BE2C (cell line): ENCODE measurements around the gene P3H2. TPM values are rescaled to one million over a fixed set of nuclear protein-coding genes. Genes with fewer than 3 reads are reported as not detected.

Experiments
- DNase-seq: peaks from one replicate; pipeline ENCODE4 v3.0.0-alpha.2; 2020
- H3K27me3 ChIP-seq: fragments of 250-450 bp; sonication (Bioruptor Pico); 2 replicates; pipeline ENCODE4 v1.5.1; 2020; ENCODE audit warnings: mild to moderate bottlenecking
- H3K36me3 ChIP-seq: fragments of 250-450 bp; sonication (Bioruptor Pico); 2 replicates; pipeline ENCODE4 v1.5.1; 2020; ENCODE audit warnings: mild to moderate bottlenecking
- H3K4me1 ChIP-seq: fragments of 250-450 bp; sonication (Bioruptor Pico); 2 replicates; pipeline ENCODE4 v1.5.1; 2020
- H3K4me3 ChIP-seq: 2 replicates; pipeline ENCODE4 v1.5.1; 2011; ENCODE audit warnings: low read depth, low read length
- H3K9me3 ChIP-seq: fragments of 250-450 bp; sonication (Bioruptor Pico); 2 replicates; pipeline ENCODE4 v1.5.1; 2020
- polyA plus RNA-seq: library from polyadenylated mRNA; unstranded; fragments of >200 nt; gene quantifications from one replicate; pipeline ENCODE4 v1.2.1, GENCODE V29; 2012; ENCODE audit warnings: low read depth, missing spikeins; ENCODE audit not compliant: insufficient read length, insufficient read depth
- TF ChIP-seq, protein P1 (sequence below): IDR thresholded peaks from 2 replicates; pipeline ENCODE4 v1.5.1; 2012; ENCODE audit warnings: mild to moderate bottlenecking, low read depth, low read length

P3H2 gene, protein sequence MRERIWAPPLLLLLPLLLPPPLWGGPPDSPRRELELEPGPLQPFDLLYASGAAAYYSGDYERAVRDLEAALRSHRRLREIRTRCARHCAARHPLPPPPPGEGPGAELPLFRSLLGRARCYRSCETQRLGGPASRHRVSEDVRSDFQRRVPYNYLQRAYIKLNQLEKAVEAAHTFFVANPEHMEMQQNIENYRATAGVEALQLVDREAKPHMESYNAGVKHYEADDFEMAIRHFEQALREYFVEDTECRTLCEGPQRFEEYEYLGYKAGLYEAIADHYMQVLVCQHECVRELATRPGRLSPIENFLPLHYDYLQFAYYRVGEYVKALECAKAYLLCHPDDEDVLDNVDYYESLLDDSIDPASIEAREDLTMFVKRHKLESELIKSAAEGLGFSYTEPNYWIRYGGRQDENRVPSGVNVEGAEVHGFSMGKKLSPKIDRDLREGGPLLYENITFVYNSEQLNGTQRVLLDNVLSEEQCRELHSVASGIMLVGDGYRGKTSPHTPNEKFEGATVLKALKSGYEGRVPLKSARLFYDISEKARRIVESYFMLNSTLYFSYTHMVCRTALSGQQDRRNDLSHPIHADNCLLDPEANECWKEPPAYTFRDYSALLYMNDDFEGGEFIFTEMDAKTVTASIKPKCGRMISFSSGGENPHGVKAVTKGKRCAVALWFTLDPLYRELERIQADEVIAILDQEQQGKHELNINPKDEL
- polyA plus RNA-seq, result not detected

DNA sequence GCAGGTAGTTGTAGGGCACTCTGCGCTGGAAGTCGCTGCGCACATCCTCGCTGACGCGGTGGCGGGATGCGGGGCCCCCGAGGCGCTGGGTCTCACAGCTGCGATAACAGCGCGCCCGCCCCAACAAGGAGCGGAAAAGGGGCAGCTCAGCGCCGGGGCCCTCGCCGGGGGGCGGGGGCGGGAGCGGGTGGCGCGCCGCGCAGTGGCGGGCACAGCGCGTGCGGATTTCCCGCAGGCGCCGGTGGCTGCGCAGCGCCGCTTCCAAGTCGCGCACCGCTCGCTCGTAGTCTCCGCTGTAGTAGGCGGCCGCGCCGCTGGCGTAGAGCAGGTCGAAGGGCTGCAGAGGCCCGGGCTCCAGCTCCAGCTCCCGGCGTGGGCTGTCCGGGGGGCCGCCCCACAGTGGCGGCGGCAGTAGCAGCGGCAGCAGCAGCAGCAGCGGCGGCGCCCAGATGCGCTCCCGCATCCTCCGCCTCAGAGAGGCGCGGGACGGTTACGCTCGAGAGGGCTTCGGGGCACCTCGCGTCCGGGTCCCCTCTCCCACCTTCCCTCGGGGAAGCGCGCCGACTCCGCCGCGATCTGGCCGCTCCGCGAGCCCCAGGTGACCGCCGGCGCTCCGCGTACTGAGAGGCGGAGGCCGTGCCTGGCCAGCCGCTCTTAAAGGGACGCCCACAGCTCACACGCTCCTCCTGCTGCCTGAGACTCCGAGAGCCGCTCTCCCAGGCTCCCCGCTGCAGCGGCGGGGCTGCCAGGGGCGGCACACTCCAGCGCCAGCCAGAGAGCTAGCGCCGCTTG, at the start of gene P3H2:
Gene P3H2 (minus strand): TSS at position 629 of the 792 bp plus-strand sequence. CDS start 166 bp downstream, at position 463.
- peak; percentile 73 for DNase-seq

GRCh38 chr3:190169877-190170276, 49.2 kb upstream of the P3H2 start:
- no peaks in the 10 kb centered on the region for H3K9me3 ChIP-seq
- H3K4me1 ChIP-seq, result no peaks in the 10 kb centered on the region
- no peak for DNase-seq
- no peak overlapping the region for H3K4me3 ChIP-seq
- H3K36me3 ChIP-seq, result no peaks in the 10 kb centered on the region
- no peaks in the 10 kb centered on the region for H3K27me3 ChIP-seq
- TF ChIP-seq, protein P1, sequence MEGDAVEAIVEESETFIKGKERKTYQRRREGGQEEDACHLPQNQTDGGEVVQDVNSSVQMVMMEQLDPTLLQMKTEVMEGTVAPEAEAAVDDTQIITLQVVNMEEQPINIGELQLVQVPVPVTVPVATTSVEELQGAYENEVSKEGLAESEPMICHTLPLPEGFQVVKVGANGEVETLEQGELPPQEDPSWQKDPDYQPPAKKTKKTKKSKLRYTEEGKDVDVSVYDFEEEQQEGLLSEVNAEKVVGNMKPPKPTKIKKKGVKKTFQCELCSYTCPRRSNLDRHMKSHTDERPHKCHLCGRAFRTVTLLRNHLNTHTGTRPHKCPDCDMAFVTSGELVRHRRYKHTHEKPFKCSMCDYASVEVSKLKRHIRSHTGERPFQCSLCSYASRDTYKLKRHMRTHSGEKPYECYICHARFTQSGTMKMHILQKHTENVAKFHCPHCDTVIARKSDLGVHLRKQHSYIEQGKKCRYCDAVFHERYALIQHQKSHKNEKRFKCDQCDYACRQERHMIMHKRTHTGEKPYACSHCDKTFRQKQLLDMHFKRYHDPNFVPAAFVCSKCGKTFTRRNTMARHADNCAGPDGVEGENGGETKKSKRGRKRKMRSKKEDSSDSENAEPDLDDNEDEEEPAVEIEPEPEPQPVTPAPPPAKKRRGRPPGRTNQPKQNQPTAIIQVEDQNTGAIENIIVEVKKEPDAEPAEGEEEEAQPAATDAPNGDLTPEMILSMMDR, result no peak

More for the DNA sequence above, at the start of gene P3H2:
- peak within 1 kb of the TSS; percentile 45 for H3K4me3 ChIP-seq
- peaks cover 20% of the 10 kb centered on the region for H3K27me3 ChIP-seq
- TF ChIP-seq, protein P1, result 0 out of 2 replicates have a peak, but pooled peaks have one; percentile 20
- no peaks in the 10 kb centered on the region for H3K4me1 ChIP-seq
- no peaks in the 10 kb centered on the region for H3K9me3 ChIP-seq
- H3K36me3 ChIP-seq, result no peaks in the 10 kb centered on the region

- TF ChIP-seq, protein P1, result no peak
- no peaks in the 10 kb centered on the region for H3K9me3 ChIP-seq
- no peaks in the 10 kb centered on the region for H3K36me3 ChIP-seq
- no peak overlapping the region for H3K4me3 ChIP-seq
- H3K4me1 ChIP-seq, result no peaks in the 10 kb centered on the region
- no peaks in the 10 kb centered on the region for H3K27me3 ChIP-seq
- no peak for DNase-seq
These were observed 48.5 kb upstream of the P3H2 start for GRCh38 chr3:190169243-190169642.

DNA sequence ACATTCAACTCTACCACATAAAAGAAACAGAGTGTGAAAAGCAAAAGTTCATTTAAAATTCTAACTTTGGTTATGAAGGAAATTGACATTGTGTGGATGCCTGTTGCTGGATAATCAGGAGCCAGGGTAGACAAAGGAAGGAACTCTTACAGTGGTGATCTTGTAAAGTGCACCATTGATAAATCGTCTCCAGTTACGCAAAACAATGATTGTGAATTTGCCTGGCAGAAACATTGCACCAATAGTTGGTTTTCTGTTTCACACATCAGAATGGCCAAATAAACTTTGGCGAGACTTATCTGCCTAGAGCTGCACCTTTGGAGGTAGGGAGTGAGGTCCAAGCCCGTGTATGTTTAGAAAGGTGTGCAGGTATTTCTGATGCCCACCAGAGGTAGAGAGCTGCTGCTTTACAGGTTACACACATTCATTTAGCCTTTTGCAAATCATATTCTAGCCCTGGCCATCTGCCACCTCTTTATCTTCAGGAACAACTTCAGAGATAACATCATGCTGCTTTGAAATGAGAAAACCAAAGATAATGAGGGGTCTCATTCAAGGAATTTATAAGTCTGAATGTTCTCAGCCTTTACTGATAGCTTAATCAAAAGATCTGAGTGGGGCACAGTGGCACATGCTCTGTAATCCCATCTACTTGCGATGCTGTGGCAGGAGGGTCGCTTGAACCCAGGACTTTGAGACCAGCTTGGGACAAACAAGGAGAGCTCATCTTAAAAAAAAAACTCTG, 47.4 kb upstream of the P3H2 start:
- H3K4me3 ChIP-seq, result no peak overlapping the region
- no peaks in the 10 kb centered on the region for H3K4me1 ChIP-seq
- TF ChIP-seq, protein P1, result no peak

DNA sequence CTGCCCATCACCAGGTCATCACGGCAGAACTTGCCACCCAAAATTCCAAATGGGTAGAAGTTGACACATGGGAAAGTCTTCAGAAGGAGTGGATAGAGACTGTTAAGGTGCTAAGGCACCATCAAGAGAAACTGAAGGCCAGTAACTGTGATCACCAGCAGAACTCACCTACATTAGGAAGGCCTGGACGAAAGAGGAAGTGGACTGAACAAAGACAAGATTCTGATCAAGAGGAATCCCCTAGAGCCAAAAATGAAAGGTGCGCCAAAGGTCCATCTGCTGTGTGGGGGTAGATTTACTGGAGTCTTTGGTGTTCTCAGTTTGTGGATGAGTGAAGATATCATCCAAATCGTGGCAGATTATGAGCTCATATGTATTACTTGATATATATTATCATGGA, 46.3 kb upstream of the P3H2 start:
- H3K36me3 ChIP-seq, result no peaks in the 10 kb centered on the region
- no peaks in the 10 kb centered on the region for H3K4me1 ChIP-seq
- TF ChIP-seq, protein P1, result no peak
- no peaks in the 10 kb centered on the region for H3K9me3 ChIP-seq
- DNase-seq, result no peak
- H3K27me3 ChIP-seq, result no peaks in the 10 kb centered on the region
- no peak overlapping the region for H3K4me3 ChIP-seq

More for the DNA sequence above, 47.4 kb upstream of the P3H2 start:
- H3K36me3 ChIP-seq, result no peaks in the 10 kb centered on the region
- no peak for DNase-seq
- H3K9me3 ChIP-seq, result no peaks in the 10 kb centered on the region
- H3K27me3 ChIP-seq, result no peaks in the 10 kb centered on the region
